HepG2 (cell line): Measurements from ENCODE around the gene LSM12. TPM values are rescaled to one million over a fixed set of nuclear protein-coding genes. Genes with fewer than 3 reads are reported as not detected.

Experiments used
- ATAC-seq: fragments of 200-7000 bp; cut with Tn5 transposase; 3 replicates; pipeline ENCODE4 v1.9.1; 2020; ENCODE audit warnings: mild to moderate bottlenecking, moderate library complexity
- BruUV-seq: library from RNA; stranded (reverse); fragments of 400-500 nt; replicated peaks from 2 replicates; lab custom pipeline; 2021; lab: Mats Ljungman, UMichigan
- CTCF ChIA-PET: fragments of 300-600 bp; formaldehyde crosslinking; extraction: SDS; loops from one replicate; lab custom pipeline; 2021; ENCODE audit warnings: low total read pairs, inconsistent platforms, low intra/inter-chr PET ratio; lab: Yijun Ruan, JAX
- POLR2A ChIA-PET: fragments of 350-600 bp; sonication (Branson Sonifier 250); formaldehyde crosslinking; loops from one replicate; lab custom pipeline; 2020; ENCODE audit warnings: antibody characterized with exemption, inconsistent platforms; lab: Yijun Ruan, JAX
- DNase-seq: peaks from one replicate; pipeline ENCODE4 v3.0.0-alpha.2; 2015; ENCODE audit warnings: low spot score
- FAIRE-seq: peaks from 3 replicates; lab custom pipeline; 2011; peaks lifted over from hg19 to GRCh38; lab: Jason Lieb, UNC
- H2AFZ ChIP-seq: one replicate; pipeline ENCODE4 v1.6.1; 2011; ENCODE audit warnings: low read length, inconsistent platforms
- H3K27ac ChIP-seq: fragments of 300-600 bp; 3 replicates; pipeline ENCODE4 v1.8.0; 2011; ENCODE audit warnings: mixed run types, mild to moderate bottlenecking, mixed read lengths, low read length, inconsistent platforms; ENCODE audit not compliant: insufficient read depth; ENCODE audit errors: extremely low read length
- H3K27me3 ChIP-seq, 2 experiments: fragments of 200-600 bp in 1 of 2; 2 replicates in 1 of 2; 3 replicates in 1 of 2; pipeline versions ENCODE4 v1.6.0 to v1.8.0; 2011; ENCODE audit warnings: low read length in 2 of 2, mild to moderate bottlenecking in 2 of 2, moderate library complexity in 2 of 2, inconsistent platforms in 1 of 2; ENCODE audit not compliant: insufficient read depth in 2 of 2, control insufficient read depth in 1 of 2
- H3K36me3 ChIP-seq, 2 experiments: fragments of 200-600 bp in 1 of 2; replicated peaks in 1 of 2; 2 replicates in 1 of 2; 3 replicates in 1 of 2; pipeline versions ENCODE4 v1.5.1 to v1.8.0; 2011; ENCODE audit warnings: low read length in 2 of 2, inconsistent platforms in 1 of 2; ENCODE audit not compliant: insufficient read depth in 2 of 2, control insufficient read depth in 1 of 2
- H3K4me1 ChIP-seq: 2 replicates; pipeline ENCODE4 v1.5.1; 2012; ENCODE audit warnings: low read length, inconsistent platforms; ENCODE audit not compliant: insufficient read depth
- H3K4me2 ChIP-seq: 2 replicates; pipeline ENCODE4 v1.6.0; 2011; ENCODE audit warnings: low read depth, low read length, inconsistent platforms
- H3K4me3 ChIP-seq, 3 experiments: fragments of 200-600 bp in 1 of 3; sonication (generic), shearing (Covaris generic) in 1 of 3; replicated peaks in 1 of 3; 2 replicates each; pipeline ENCODE4 v1.5.1; 2011 to 2016; ENCODE audit warnings: low read length in 3 of 3, inconsistent platforms in 2 of 3, low read depth in 2 of 3, mild to moderate bottlenecking in 2 of 3, control low read depth in 1 of 3, mixed read lengths in 1 of 3; ENCODE audit not compliant: insufficient read depth in 1 of 3
- H3K79me2 ChIP-seq: one replicate; pipeline ENCODE4 v1.6.1; 2011; ENCODE audit warnings: low read length, inconsistent platforms; ENCODE audit not compliant: insufficient read depth
- H3K9ac ChIP-seq: 2 replicates; pipeline ENCODE4 v1.6.0; 2011; ENCODE audit warnings: mild to moderate bottlenecking, low read depth, low read length, inconsistent platforms; ENCODE audit not compliant: insufficient read depth
- H3K9me3 ChIP-seq: 2 replicates; pipeline ENCODE4 v1.5.1; 2012; ENCODE audit warnings: mild to moderate bottlenecking, low read length
- H4K20me1 ChIP-seq: 2 replicates; pipeline ENCODE4 v1.6.0; 2011; ENCODE audit warnings: inconsistent platforms, mild to moderate bottlenecking, low read length, moderate library complexity; ENCODE audit not compliant: insufficient read depth
- AGO2 ChIP-seq: fragments of 200-400 bp; formaldehyde crosslinking; optimal IDR thresholded peaks from 2 replicates; pipeline ENCODE3; 2017; ENCODE audit warnings: mild to moderate bottlenecking, low read depth, low read length, moderate library complexity
- CBFB ChIP-seq: sonication (generic); formaldehyde crosslinking; IDR thresholded peaks from 2 replicates; pipeline ENCODE4 v1.4.0; 2020; ENCODE audit warnings: missing genetic modification reagents
- FOXM1 ChIP-seq: sonication (generic); formaldehyde crosslinking; IDR thresholded peaks from 2 replicates; pipeline ENCODE4 v1.5.0; 2020; ENCODE audit warnings: missing genetic modification reagents
- HOXA7 ChIP-seq: sonication (generic); formaldehyde crosslinking; IDR thresholded peaks from 2 replicates; pipeline ENCODE4 v1.8.1; 2022; ENCODE audit warnings: mild to moderate bottlenecking, missing genetic modification reagents, moderate library complexity
- KLF15 ChIP-seq: sonication (generic); formaldehyde crosslinking; IDR thresholded peaks from 2 replicates; pipeline ENCODE4 v1.8.1; 2023; ENCODE audit warnings: borderline replicate concordance, mild to moderate bottlenecking, inconsistent platforms, missing genetic modification reagents, mixed read lengths
- RBFOX2 ChIP-seq: fragments of 200-400 bp; formaldehyde crosslinking; IDR thresholded peaks from 2 replicates; pipeline ENCODE4 v1.6.1; 2017; ENCODE audit warnings: low read depth, mild to moderate bottlenecking, low read length
- ZBTB37 ChIP-seq: sonication (generic); formaldehyde crosslinking; IDR thresholded peaks from 2 replicates; pipeline ENCODE4 v1.4.0; 2020; ENCODE audit warnings: mild to moderate bottlenecking, missing genetic modification reagents
- ZNF138 ChIP-seq: sonication (generic); formaldehyde crosslinking; IDR thresholded peaks from 2 replicates; pipeline ENCODE4 v1.5.0; 2020; ENCODE audit warnings: mild to moderate bottlenecking, low read depth, missing genetic modification reagents
- ZNF44 ChIP-seq: sonication (generic); formaldehyde crosslinking; IDR thresholded peaks from 2 replicates; pipeline ENCODE4 v1.5.1; 2020; ENCODE audit warnings: mild to moderate bottlenecking, missing genetic modification reagents
- ZNF737 ChIP-seq: sonication (generic); formaldehyde crosslinking; IDR thresholded peaks from 2 replicates; pipeline ENCODE4 v1.5.0; 2020; ENCODE audit warnings: missing genetic modification reagents, mild to moderate bottlenecking, borderline replicate concordance
- WGBS: methylation state at CpG from one replicate; pipeline ENCODE4 v1.1.6; 2017; ENCODE audit warnings: low lambda C conversion rate; 5-methylcytosine and 5-hydroxymethylcytosine counted together
- in situ Hi-C: cut with HindIII; loops from 2 replicates; pipeline ENCODE4 v1.10.0; 2017; ENCODE audit warnings: low pct_unique_long_range_greater_than_20kb; ENCODE audit not compliant: extremely low pct_ligation_motif_present
- intact Hi-C: fragments of 100-400 bp; cut with micrococcal nuclease; formaldehyde crosslinking; loops from one replicate; pipeline ENCODE4 v1.10.0; 2022; ENCODE audit not compliant: unreplicated experiment
- polyA plus RNA-seq, 8 experiments: library from polyadenylated mRNA; depleted of rRNA in 3 of 8; stranded (reverse) in 7 of 8; unstranded in 1 of 8; fragments of >200 nt; fragmentation: Illumina TruSeq in 4 of 8; extraction: Trizol in 4 of 8; gene quantifications; 2 replicates each; pipeline versions ENCODE4 v1.2.1 to v1.2.3, GENCODE V29; 2011 to 2016; ENCODE audit warnings: low read depth in 4 of 8, missing spikeins in 1 of 8, mixed read lengths in 1 of 8; ENCODE audit not compliant: insufficient read depth in 1 of 8
- total RNA-seq, 5 experiments: library from RNA; depleted of rRNA; stranded (reverse); fragments of >200 nt; fragmentation: Illumina TruSeq; extraction: Trizol; gene quantifications; 2 replicates each; pipeline ENCODE4 v1.2.3, GENCODE V29; 2016; ENCODE audit warnings: low read depth in 1 of 5
- TF ChIP-seq, protein P1 (sequence below), 2 experiments: fragments of 450-650 bp in 1 of 2; sonication (generic) in 1 of 2; formaldehyde crosslinking in 1 of 2; IDR thresholded peaks; 2 replicates each; pipeline versions ENCODE4 v1.6.1 to v1.8.0; 2016 to 2022; ENCODE audit warnings: antibody characterized with exemption in 1 of 2, mild to moderate bottlenecking in 1 of 2, missing genetic modification reagents in 1 of 2

LSM12 gene
- total and polyA plus RNA-seq, 2 of the 13 experiments (the other 11 are each of a cell fraction or from before 2014, with no cell fraction given), result 52.8 to 55.7 TPM

DNA sequence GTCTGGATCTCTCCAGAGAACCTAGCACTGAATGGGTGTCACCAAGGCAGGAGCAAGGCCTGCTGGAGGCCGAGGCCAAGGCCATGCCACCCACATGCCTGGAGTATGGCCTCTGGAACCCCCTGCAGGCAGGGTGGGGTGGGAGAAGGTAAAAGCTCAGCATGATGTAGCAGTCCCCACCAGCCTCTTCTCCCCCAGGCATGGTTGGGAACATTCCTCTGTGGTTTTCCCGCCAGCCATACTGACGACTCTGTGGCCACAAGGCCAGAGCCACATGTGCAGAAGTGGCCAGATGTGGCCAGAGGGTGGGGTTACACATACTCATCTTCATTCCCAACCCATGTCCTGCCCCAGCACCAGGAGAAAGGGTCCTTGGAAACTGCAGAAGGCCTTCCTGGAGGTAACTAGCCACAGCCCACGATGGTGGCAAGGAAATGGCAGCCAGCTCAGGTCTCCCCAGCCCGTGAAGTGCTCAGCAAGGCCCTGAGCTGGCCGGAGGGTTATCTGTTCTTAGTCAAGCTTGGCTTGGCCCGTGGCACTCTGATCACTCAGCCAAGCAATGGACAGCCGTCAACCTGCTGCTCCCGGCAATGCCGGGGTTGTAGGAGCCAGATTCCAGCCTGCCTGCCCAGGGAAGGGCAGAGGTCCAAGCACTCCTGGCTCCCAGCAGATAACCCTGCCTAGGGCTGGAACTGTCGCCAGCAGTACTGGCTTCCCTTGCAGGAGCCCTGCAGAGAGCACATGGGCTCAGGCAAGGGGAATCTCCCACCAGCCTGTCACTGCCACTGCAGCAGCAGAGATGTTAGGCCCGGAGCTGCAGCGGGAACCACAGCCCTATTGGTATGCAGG is 30.9 kb upstream of the LSM12 start:
- in situ Hi-C loops, result no loop called here
- H3K9ac ChIP-seq, result peak overlapping the region; percentile 12; the same call in 1 of the 2 replicates
- intact Hi-C loops, result loop anchor here (2.0 kb wide), 1 partner anchor 13 kb away; no protein-coding TSS in a partner anchor
- TF ChIP-seq AGO2 (peak; percentile 41), ZBTB37 (CRISPR knock-in tag) (peak; percentile 42; the same call in 1 of the 2 replicates), FOXM1 (CRISPR knock-in tag) (no peak), RBFOX2 (no peak), HOXA7 (no peak), ZNF44 (no peak), ZNF737 (CRISPR knock-in tag) (0 out of 2 replicates have a peak, but pooled peaks have one; percentile 20), KLF15 (CRISPR knock-in tag) (no peak), CBFB (CRISPR knock-in tag) (peak; percentile 61; the same call in 1 of the 2 replicates), ZNF138 (CRISPR knock-in tag) (no peak)
- TF ChIP-seq, protein P1, sequence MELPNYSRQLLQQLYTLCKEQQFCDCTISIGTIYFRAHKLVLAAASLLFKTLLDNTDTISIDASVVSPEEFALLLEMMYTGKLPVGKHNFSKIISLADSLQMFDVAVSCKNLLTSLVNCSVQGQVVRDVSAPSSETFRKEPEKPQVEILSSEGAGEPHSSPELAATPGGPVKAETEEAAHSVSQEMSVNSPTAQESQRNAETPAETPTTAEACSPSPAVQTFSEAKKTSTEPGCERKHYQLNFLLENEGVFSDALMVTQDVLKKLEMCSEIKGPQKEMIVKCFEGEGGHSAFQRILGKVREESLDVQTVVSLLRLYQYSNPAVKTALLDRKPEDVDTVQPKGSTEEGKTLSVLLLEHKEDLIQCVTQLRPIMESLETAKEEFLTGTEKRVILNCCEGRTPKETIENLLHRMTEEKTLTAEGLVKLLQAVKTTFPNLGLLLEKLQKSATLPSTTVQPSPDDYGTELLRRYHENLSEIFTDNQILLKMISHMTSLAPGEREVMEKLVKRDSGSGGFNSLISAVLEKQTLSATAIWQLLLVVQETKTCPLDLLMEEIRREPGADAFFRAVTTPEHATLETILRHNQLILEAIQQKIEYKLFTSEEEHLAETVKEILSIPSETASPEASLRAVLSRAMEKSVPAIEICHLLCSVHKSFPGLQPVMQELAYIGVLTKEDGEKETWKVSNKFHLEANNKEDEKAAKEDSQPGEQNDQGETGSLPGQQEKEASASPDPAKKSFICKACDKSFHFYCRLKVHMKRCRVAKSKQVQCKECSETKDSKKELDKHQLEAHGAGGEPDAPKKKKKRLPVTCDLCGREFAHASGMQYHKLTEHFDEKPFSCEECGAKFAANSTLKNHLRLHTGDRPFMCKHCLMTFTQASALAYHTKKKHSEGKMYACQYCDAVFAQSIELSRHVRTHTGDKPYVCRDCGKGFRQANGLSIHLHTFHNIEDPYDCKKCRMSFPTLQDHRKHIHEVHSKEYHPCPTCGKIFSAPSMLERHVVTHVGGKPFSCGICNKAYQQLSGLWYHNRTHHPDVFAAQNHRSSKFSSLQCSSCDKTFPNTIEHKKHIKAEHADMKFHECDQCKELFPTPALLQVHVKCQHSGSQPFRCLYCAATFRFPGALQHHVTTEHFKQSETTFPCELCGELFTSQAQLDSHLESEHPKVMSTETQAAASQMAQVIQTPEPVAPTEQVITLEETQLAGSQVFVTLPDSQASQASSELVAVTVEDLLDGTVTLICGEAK (IDR thresholded peaks at IDR 0.05), result no peak
- TF ChIP-seq, protein P1 (CRISPR knock-in tag; IDR thresholded peaks at IDR 0.05), result no peak

More for the DNA sequence above, 30.9 kb upstream of the LSM12 start:
- BruUV-seq, result no TSS peak
- peak overlapping the region; percentile 14; the same call in 1 of the 2 replicates for H3K4me2 ChIP-seq
- ChIA-PET CTCF (interaction anchor here (1.0 to 2.4 kb wide), 4 partner anchors 13 to 26 kb away, joined by 3 to 17 read pairs (median 4); partner anchors contain the start of gene HDAC5), POLR2A (interaction anchor here (0.6 to 3.1 kb wide), 6 partner anchors 10 to 263 kb away, joined by 3 to 23 read pairs (median 14); partner anchors contain the start of genes G6PC3 and HDAC5)
- FAIRE-seq (no peak), ATAC-seq (peak; percentile 11), DNase-seq (peak; percentile 50)
- H3K4me1 ChIP-seq, result peaks cover 58% of the 10 kb centered on the region
- H3K27me3 ChIP-seq, result no peaks in the 10 kb centered on the region
- peaks cover 7% of the 10 kb centered on the region; the same call in 1 of the 2 replicates for H4K20me1 ChIP-seq
- peaks cover 4 to 12% of the 10 kb centered on the region in 2 experiments; a peak in 4 of 5 replicates for H3K36me3 ChIP-seq
- peak overlapping the region; percentile 94 for H3K27ac ChIP-seq
- no peaks in the 10 kb centered on the region for H3K9me3 ChIP-seq
- peaks cover 20% of the 10 kb centered on the region for H3K79me2 ChIP-seq
- 77% methylated on average over 4 of the region's 13 CpGs for WGBS
- H3K4me3 ChIP-seq, result no peak overlapping the region
- H2AFZ ChIP-seq, result no peak overlapping the region
